Effector memory CD4-positive, alpha-beta T cell (primary cell): ENCODE results near the gene PDE11A.
"Not testable (repeated sequence)": the region's sequence is repeated elsewhere in the genome, so short reads cannot be mapped to it uniquely, and the experiment has no call there.

ENCODE experiments used
- DNase-seq, 3 donors: peaks; one replicate each; pipeline ENCODE4 v3.0.0-alpha.2; 2020
- H3K27ac ChIP-seq: 2 replicates; pipeline ENCODE4 v1.7.0; 2013; ENCODE audit warnings: mild to moderate bottlenecking, low read length, moderate library complexity; ENCODE audit not compliant: insufficient read depth, poor library complexity, severe bottlenecking
- H3K27me3 ChIP-seq: replicated peaks from 2 replicates; pipeline ENCODE4 v1.7.0; 2013; ENCODE audit warnings: mild to moderate bottlenecking, low read length; ENCODE audit not compliant: insufficient read depth, control insufficient read depth, poor library complexity, severe bottlenecking
- H3K36me3 ChIP-seq: 2 replicates; pipeline ENCODE4 v1.7.0; 2013; ENCODE audit warnings: mild to moderate bottlenecking, low read length, moderate library complexity; ENCODE audit not compliant: control insufficient read depth, insufficient read depth
- H3K4me1 ChIP-seq: 2 replicates; pipeline ENCODE4 v1.7.0; 2013; ENCODE audit warnings: low read length, mild to moderate bottlenecking; ENCODE audit not compliant: control insufficient read depth, insufficient read depth, poor library complexity, severe bottlenecking
- H3K4me3 ChIP-seq: 2 replicates; pipeline ENCODE4 v1.7.0; 2013; ENCODE audit warnings: low read length, low read depth, mild to moderate bottlenecking; ENCODE audit not compliant: insufficient read depth, poor library complexity, severe bottlenecking
- H3K9me3 ChIP-seq: 2 replicates; pipeline ENCODE4 v1.7.0; 2013; ENCODE audit warnings: mild to moderate bottlenecking, low read length, moderate library complexity; ENCODE audit not compliant: control insufficient read depth

The PDE11A gene

GRCh38 chr2:178108176-178108575, 35.6 kb upstream of the PDE11A start:
- no peaks in the 10 kb centered on the region for H3K9me3 ChIP-seq
- no peak for DNase-seq
- H3K36me3 ChIP-seq, result no peaks in the 10 kb centered on the region

GRCh38 chr2:178106053-178106452, 33.5 kb upstream of the PDE11A start:
- Histone ChIP-seq H3K4me3 (no peak overlapping the region), H3K4me1 (no peaks in the 10 kb centered on the region), H3K36me3 (no peaks in the 10 kb centered on the region), H3K27ac (no peak overlapping the region), H3K9me3 (no peaks in the 10 kb centered on the region), H3K27me3 (no peaks in the 10 kb centered on the region)
- no peak for DNase-seq

More at GRCh38 chr2:178108176-178108575, 35.6 kb upstream of the PDE11A start:
- H3K4me1 ChIP-seq, result peaks cover 5% of the 10 kb centered on the region
- H3K27me3 ChIP-seq, result no peaks in the 10 kb centered on the region
- H3K4me3 ChIP-seq, result no peak overlapping the region
- no peak overlapping the region for H3K27ac ChIP-seq

GRCh38 chr2:178105566-178105965, 33.0 kb upstream of the PDE11A start:
- Histone ChIP-seq H3K4me1 (no peaks in the 10 kb centered on the region), H3K9me3 (no peaks in the 10 kb centered on the region), H3K36me3 (no peaks in the 10 kb centered on the region), H3K27ac (no peak overlapping the region), H3K27me3 (no peaks in the 10 kb centered on the region), H3K4me3 (no peak overlapping the region)
- DNase-seq, result no peak

GRCh38 chr2:178101321-178102079, 28.9 kb upstream of the PDE11A start:
- no peaks in the 10 kb centered on the region for H3K4me1 ChIP-seq
- no peaks in the 10 kb centered on the region for H3K36me3 ChIP-seq
- no peak overlapping the region for H3K27ac ChIP-seq
- H3K4me3 ChIP-seq, result no peak overlapping the region
- H3K9me3 ChIP-seq, result no peaks in the 10 kb centered on the region
- no peak for DNase-seq
- no peaks in the 10 kb centered on the region for H3K27me3 ChIP-seq

- no peak overlapping the region for H3K27ac ChIP-seq
- no peak for DNase-seq
Measured at GRCh38 chr2:178093471-178093870, 20.9 kb upstream of the PDE11A start.

GRCh38 chr2:178088774-178089270, 16.2 kb upstream of the PDE11A start:
- Histone ChIP-seq H3K4me1 (no peaks in the 10 kb centered on the region), H3K36me3 (no peaks in the 10 kb centered on the region), H3K27me3 (no peaks in the 10 kb centered on the region), H3K4me3 (no peak overlapping the region), H3K27ac (no peak overlapping the region), H3K9me3 (no peaks in the 10 kb centered on the region)
- no peak for DNase-seq

More at GRCh38 chr2:178093471-178093870, 20.9 kb upstream of the PDE11A start:
- Histone ChIP-seq H3K4me1 (no peaks in the 10 kb centered on the region), H3K9me3 (no peaks in the 10 kb centered on the region), H3K36me3 (no peaks in the 10 kb centered on the region), H3K4me3 (no peak overlapping the region), H3K27me3 (no peaks in the 10 kb centered on the region)

- Histone ChIP-seq H3K27me3 (no peaks in the 10 kb centered on the region), H3K36me3 (no peaks in the 10 kb centered on the region), H3K27ac (no peak overlapping the region), H3K9me3 (no peaks in the 10 kb centered on the region), H3K4me3 (no peak overlapping the region), H3K4me1 (no peaks in the 10 kb centered on the region)
- no peak for DNase-seq
Measured at GRCh38 chr2:178084273-178084672, 11.7 kb upstream of the PDE11A start.

GRCh38 chr2:178082408-178083045, 9.9 kb upstream of the PDE11A start:
- no peaks in the 10 kb centered on the region for H3K27me3 ChIP-seq
- no peak overlapping the region for H3K27ac ChIP-seq
- H3K36me3 ChIP-seq, result no peaks in the 10 kb centered on the region
- no peaks in the 10 kb centered on the region for H3K9me3 ChIP-seq
- H3K4me3 ChIP-seq, result no peak overlapping the region
- DNase-seq, result no peak
- no peaks in the 10 kb centered on the region for H3K4me1 ChIP-seq

GRCh38 chr2:178079279-178079678, 6.7 kb upstream of the PDE11A start:
- not testable (repeated sequence) for DNase-seq, H3K27me3 ChIP-seq

GRCh38 chr2:178076130-178076529, 3.6 kb upstream of the PDE11A start:
- no peak overlapping the region for H3K27ac ChIP-seq
- H3K4me3 ChIP-seq, result no peak overlapping the region
- no peak for DNase-seq
- peaks cover 3% of the 10 kb centered on the region for H3K4me1 ChIP-seq
- no peaks in the 10 kb centered on the region for H3K9me3 ChIP-seq
- peaks cover 6% of the 10 kb centered on the region for H3K27me3 ChIP-seq
- no peaks in the 10 kb centered on the region for H3K36me3 ChIP-seq

More at GRCh38 chr2:178079279-178079678, 6.7 kb upstream of the PDE11A start:
- H3K36me3 ChIP-seq, H3K4me1 ChIP-seq, H3K9me3 ChIP-seq, H3K4me3 ChIP-seq, H3K27ac ChIP-seq: not testable (repeated sequence)
